Body of pancreas (tissue), 4 donors: ENCODE data around the gene ATP8A2.

Experiments used
- POLR2A ChIP-seq, 3 donors: fragments of 450-650 bp; IDR thresholded peaks; one replicate each; pipeline ENCODE4 v1.6.1; 2016; ENCODE audit warnings: antibody characterized with exemption in 3 of 3, mild to moderate bottlenecking in 2 of 3
- TF ChIP-seq, protein P1 (sequence below), 7 experiments: fragments of 450-650 bp in 4 of 7; fragments of 200-600 bp in 3 of 7; sonication (generic) in 3 of 7; IDR thresholded peaks; one replicate each; pipeline ENCODE4 v1.5.1; 2016 to 2019; ENCODE audit warnings: antibody characterized with exemption in 7 of 7

DNA sequence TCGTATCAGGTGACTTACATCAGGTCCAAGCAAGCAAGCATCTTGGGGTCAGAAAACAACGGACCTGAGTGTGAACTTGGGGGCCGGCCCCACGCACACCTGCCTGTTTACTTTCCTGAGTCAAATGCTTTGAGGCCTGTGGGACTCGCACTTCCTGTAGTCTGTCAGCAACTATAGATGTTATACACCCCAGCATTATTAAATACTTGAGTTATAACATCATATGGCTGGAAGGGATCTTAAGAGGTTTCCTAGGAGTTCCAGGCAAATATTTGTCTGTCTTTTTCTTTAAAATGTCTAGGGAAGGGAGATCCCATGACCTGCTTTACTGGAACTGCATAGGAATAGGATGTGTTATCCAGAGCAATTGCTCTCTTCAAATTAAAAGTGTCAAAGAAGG is 399.4 kb downstream of the ATP8A2 start:
- TF ChIP-seq, protein P1, sequence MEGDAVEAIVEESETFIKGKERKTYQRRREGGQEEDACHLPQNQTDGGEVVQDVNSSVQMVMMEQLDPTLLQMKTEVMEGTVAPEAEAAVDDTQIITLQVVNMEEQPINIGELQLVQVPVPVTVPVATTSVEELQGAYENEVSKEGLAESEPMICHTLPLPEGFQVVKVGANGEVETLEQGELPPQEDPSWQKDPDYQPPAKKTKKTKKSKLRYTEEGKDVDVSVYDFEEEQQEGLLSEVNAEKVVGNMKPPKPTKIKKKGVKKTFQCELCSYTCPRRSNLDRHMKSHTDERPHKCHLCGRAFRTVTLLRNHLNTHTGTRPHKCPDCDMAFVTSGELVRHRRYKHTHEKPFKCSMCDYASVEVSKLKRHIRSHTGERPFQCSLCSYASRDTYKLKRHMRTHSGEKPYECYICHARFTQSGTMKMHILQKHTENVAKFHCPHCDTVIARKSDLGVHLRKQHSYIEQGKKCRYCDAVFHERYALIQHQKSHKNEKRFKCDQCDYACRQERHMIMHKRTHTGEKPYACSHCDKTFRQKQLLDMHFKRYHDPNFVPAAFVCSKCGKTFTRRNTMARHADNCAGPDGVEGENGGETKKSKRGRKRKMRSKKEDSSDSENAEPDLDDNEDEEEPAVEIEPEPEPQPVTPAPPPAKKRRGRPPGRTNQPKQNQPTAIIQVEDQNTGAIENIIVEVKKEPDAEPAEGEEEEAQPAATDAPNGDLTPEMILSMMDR (IDR thresholded peaks at IDR 0.05), result no peak
- no peak for TF ChIP-seq POLR2A (IDR thresholded peaks at IDR 0.05)
